Adipose tissue (tissue), 3 donors: ENCODE results near the gene GOSR2. TPM values are rescaled to one million over a fixed set of nuclear protein-coding genes. Genes with fewer than 3 reads are reported as not detected.
"Not testable (repeated sequence)": the region's sequence is repeated elsewhere in the genome, so short reads cannot be mapped to it uniquely, and the experiment has no call there.

Experiments
- H3K27ac ChIP-seq: one replicate; pipeline ENCODE4 v1.5.1; 2013; ENCODE audit warnings: low read depth, low read length
- WGBS, 3 donors: extraction: QIAGEN DNeasy Blood & Tissue Kit; methylation state at CpG; one replicate each; pipeline ENCODE4 v1.1.7; 2013; 5-methylcytosine and 5-hydroxymethylcytosine counted together
- polyA plus RNA-seq, 3 donors: library from polyadenylated mRNA; stranded (reverse); fragments of 200-250 nt; gene quantifications; one replicate each; pipeline ENCODE4 v1.2.3, GENCODE V29; 2013
- donor health status: healthy with polysubstance abuse.
- donor health status: Bipolar disorder and iron deficiency.
- donor health status: healthy.

Gene GOSR2
- polyA plus RNA-seq, 3 donors = 18.0 to 30.1 (median 25.7) TPM

DNA sequence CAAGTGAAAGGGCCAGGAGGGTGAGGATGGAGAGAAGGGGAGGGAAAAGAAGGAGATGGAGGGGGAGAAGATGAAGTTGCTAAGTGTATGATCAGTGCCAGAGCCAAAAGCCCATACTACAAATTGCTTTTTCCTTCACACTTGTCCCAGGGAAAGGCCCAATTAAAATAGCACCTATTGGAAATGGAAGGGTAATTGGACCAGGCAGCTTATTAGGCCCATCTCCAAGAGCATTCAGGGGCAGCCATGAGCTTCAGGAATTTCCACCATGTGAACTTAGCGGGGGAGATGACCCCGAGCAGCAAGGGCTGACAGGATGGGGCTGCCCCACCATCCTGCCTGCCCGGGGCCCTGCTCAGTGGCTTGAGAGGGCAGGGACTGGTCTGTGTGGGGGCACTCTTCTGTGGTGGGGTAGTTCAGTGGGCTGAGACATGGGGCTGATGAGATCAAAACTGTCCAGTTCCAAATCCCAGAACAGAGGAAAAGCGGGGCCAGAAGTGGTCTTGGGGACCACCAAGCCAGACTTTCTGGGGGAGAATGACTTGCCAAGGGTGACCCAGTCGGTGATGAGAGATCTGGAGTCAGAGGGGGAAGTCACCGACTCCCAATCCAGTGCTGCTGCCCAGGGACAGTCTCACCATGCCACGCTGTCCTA, 27.5 kb downstream of the GOSR2 start:
- WGBS, 3 donors = 73 to 77% (median 74%) methylated on average over 7 of the region's 7 CpGs

DNA sequence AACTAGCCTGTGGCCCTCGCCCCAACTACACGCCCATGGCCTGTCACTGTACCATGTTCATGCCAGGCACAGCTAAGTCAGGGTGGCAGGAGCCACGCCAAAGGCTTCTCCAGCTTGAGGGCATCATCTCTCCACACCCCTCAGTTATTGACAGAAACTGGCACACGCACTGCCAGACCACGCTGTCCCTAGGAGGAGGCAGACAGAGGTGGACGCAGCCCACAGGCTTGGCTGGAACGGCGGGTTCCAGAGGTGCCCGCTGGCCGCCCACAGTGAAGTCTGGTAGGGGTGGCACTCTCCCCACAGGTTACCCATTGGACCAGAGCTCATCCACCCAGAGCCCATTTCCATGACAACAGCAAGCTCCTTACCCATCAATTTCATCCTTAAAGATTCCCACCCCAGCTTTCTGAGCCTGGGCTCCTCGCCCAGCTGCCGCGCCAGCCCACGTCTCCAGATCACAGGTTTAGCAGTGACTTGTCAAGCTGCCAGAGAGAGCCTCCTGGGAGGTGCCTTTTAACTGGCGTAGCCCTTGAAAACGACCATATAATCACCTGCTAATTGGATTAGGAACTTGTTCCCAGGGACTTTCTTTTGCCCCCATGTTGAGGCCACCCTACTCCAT, 28.1 kb downstream of the GOSR2 start:
- no peak overlapping the region for H3K27ac ChIP-seq
- 53 to 70% (median 65%) methylated on average over 16 of the region's 16 CpGs for WGBS, 3 donors

More for the DNA sequence above, 27.5 kb downstream of the GOSR2 start:
- H3K27ac ChIP-seq = no peak overlapping the region

DNA sequence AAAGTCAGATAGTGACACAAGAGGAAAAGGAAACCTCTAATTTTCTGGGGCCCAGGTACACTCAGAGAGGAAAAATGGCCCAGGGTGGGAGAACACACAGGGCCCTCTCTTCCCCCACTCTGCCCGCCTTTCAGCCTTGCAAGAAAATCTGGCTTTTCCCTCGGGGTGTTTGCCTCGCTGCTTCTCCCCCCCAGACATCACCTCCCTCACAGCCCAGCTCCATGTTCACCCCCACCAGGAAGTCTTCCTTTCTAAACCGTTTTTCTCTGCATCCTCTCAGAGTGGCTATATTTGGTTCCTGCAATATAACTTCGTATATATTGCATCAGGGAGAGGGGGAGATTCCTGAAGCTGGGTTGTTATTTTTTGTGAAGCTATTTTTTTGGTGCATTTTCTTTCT, 28.7 kb downstream of the GOSR2 start:
- 17 to 34% (median 19%) methylated on average over 5 of the region's 5 CpGs for WGBS, 3 donors
- H3K27ac ChIP-seq = no peak overlapping the region

DNA sequence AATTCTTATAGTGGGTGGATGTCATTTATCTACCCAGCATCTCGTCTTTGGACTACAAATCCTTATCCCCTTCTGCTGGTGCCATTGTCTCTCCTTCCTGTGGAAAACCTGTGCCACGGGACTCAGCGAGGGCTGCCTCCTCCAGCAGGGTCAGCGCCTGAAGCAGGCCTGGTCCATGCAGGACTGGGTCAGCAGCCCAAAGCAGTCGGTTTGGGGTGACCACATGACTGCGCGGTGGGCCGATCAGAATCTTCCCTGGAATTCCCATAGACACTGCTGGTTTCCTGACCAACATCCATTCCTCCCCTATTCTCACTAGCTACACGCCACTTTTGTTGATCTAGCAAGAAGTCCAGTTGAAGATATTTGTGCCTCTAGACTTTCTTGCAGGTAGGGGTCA, 29.2 kb downstream of the GOSR2 start:
- no peak overlapping the region for H3K27ac ChIP-seq
- 67 to 79% (median 77%) methylated on average over 9 of the region's 9 CpGs for WGBS, 3 donors

DNA sequence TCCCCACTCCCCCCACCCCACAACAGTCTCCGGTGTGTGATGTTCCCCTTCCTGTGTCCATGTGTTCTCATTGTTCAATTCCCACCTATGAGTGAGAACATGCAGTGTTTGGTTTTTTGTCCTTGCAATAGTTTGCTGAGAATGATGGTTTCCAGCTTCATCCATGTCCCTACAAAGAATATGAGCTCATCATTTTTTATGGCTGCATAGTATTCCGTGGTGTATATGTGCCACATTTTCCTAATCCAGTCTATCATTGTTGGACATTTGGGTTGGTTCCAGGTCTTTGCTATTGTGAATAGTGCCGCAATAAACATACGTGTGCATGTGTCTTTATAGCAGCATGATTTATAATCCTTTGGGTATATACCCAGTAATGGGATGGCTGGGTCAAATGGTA, 30.2 kb downstream of the GOSR2 start:
- not testable (repeated sequence) for H3K27ac ChIP-seq
- WGBS, 3 donors = 74 to 81% (median 74%) methylated on average over 2 of the region's 4 CpGs

DNA sequence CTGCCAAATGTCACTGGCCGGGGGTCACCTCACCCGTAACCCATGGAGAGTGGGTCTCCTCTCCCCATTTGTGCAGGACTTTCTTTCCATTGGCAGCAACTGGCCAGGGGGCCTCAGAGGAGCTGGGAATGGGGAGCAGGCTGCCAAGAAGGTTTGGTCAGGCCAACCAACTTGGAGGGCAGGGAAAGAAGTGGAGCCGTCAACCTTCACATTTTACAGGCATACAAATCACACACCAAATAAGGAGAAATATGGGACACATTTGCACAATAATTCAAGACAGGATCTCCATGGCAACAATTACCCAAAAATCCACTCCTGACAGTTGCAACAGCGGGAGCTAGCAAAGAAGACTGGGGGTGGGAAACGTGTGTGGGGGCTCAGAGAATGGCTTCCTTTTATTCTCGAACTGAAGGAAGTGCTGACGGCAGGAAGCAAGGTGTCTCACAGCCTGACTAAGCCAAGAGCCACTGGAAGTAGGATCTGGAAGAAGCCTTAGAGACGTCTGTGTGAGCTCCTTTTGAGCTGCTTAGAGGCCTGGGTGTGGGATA, 35.2 kb downstream of the GOSR2 start:
- 46 to 68% (median 52%) methylated on average over 8 of the region's 8 CpGs for WGBS, 3 donors
- H3K27ac ChIP-seq = no peak overlapping the region

GRCh38 chr17:46960152-46960551, 37.2 kb downstream of the GOSR2 start:
- 44 to 46% (median 45%) methylated on average over 2 of the region's 2 CpGs for WGBS, 3 donors
- no peak overlapping the region for H3K27ac ChIP-seq

GRCh38 chr17:46962374-46962790, 39.4 kb downstream of the GOSR2 start:
- 12 to 28% (median 21%) methylated on average over 1 of the region's 1 CpG for WGBS, 3 donors
- no peak overlapping the region for H3K27ac ChIP-seq

- 83 to 90% (median 86%) methylated on average over 2 of the region's 2 CpGs for WGBS, 3 donors
- H3K27ac ChIP-seq = no peak overlapping the region
Measured at GRCh38 chr17:46963571-46963970, 40.6 kb downstream of the GOSR2 start.

GRCh38 chr17:46964315-46965265, 41.6 kb downstream of the GOSR2 start:
- 77 to 83% (median 80%) methylated on average over 9 of the region's 9 CpGs for WGBS, 3 donors
- no peak overlapping the region for H3K27ac ChIP-seq

DNA sequence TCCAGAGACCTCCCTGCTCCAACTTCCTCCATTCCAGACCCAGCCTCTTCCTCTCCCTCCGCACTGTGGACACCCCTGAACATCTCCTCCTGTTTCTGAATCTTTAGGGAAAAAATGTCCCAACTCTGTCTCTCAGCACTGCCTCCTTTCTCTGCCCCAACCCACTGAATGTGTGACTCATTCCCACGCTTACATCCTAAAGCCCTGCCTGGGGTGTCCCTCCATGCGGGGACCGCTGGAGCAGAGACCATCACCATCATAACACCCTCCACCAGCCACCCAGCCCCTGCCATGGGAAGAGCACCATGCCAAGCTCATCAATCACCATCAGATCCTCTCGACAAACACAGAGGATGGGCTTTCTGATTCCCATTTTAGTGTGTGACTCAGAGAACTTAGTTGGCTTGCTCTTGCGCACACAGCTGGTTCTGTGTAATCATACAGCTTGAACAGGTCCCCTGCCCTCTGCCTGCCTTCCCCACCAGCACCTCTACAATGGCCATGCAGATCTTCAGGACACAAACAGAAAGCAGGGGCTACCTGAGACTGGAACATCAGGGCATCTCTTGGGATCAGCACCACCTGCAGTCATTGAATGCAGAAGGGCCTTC, 45.4 kb downstream of the GOSR2 start:
- H3K27ac ChIP-seq = no peak overlapping the region
- 83 to 90% (median 86%) methylated on average over 6 of the region's 6 CpGs for WGBS, 3 donors

- no peak overlapping the region for H3K27ac ChIP-seq
- 92 to 94% (median 93%) methylated on average over 8 of the region's 8 CpGs for WGBS, 3 donors
Measured at GRCh38 chr17:46968896-46969295, 45.9 kb downstream of the GOSR2 start.

- no peak overlapping the region for H3K27ac ChIP-seq
- 78 to 80% (median 78%) methylated on average over 10 of the region's 10 CpGs for WGBS, 3 donors
Measured at GRCh38 chr17:46971647-46972300, 48.8 kb downstream of the GOSR2 start.

GRCh38 chr17:46972346-46972745, 49.4 kb downstream of the GOSR2 start:
- H3K27ac ChIP-seq = no peak overlapping the region
- 40 to 76% (median 72%) methylated on average over 6 of the region's 6 CpGs for WGBS, 3 donors

DNA sequence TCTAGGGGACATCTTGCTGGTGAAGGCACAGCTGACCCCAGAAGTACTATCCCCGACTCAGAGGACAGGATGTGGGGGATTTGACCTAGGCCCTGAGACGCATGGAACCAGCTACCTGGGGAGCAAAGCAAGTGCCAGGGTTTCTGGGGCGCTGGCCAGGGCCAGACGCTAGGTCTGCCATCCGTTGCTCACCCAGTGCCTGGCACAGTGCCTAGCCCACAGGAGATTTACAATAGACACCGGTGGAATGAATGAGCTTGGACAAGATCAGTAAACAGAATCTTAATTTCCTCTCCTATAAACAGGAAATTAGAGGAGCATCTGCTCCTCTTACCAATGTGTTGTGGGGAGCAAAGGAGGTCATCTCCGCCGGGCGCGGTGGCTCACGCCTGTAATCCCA, 51.1 kb downstream of the GOSR2 start:
- H3K27ac ChIP-seq = no peak overlapping the region
- whole genome bisulfite sequencing, 3 donors = 75 to 83% (median 76%) methylated on average over 11 of the region's 11 CpGs

DNA sequence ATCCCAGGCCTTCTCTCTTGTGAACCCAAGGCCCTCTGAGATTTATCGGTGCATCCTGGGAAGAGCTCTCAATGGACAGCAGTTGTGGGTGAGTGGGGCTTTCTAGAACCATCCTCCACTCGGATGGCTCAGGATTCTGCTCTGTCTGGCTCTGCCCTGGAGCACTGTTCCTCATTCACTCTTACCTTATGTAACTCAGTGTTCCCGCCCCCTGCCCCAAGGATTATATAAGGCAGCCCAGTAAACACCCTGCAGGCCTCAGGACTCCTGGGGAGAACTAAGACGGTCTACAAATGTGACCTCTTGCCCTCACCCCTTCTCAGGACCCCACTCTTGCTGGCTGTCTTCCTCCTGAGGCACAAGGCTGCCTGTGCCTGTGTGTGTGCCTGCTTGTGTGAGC, 52.3 kb downstream of the GOSR2 start:
- WGBS, 3 donors = 75 to 82% (median 79%) methylated on average over 4 of the region's 4 CpGs
- H3K27ac ChIP-seq = no peak overlapping the region

- 67 to 73% (median 73%) methylated on average over 14 of the region's 14 CpGs for WGBS, 3 donors
Measured at GRCh38 chr17:46976626-46977270, 53.8 kb downstream of the GOSR2 start.

DNA sequence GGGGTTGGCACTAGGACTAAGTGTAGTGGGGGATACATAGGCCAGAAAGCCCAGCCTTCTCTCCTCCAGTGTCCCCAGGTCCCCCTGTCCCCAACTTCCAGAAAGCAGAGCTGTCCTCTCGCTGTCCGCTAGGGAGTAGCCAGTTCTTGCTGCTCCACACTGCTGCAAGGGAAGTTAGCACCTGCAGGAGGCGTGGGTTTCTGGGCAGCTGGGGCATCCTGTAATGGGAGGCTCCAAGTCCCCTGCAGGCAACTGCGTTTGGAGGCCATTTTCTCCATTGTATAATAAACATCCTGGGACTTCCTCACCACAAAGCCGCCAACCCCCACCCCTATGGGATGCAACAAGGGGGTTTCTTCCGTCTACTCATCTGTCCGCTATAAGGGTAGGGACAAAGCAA, 54.4 kb downstream of the GOSR2 start:
- H3K27ac ChIP-seq = no peak overlapping the region
- 46 to 56% (median 50%) methylated on average over 7 of the region's 7 CpGs for WGBS, 3 donors

More at GRCh38 chr17:46976626-46977270, 53.8 kb downstream of the GOSR2 start:
- no peak overlapping the region for H3K27ac ChIP-seq
